GM12878 (cell line): ENCODE data around the gene SYNGR3. TPM values are rescaled to one million over a fixed set of nuclear protein-coding genes. Genes with fewer than 3 reads are reported as not detected.

Experiments
- ATAC-seq: fragments of 200-7000 bp; cut with Tn5 transposase; 3 replicates; pipeline ENCODE4 v1.9.1; 2020; ENCODE audit warnings: mild to moderate bottlenecking, moderate library complexity
- BruUV-seq: library from RNA; stranded (reverse); fragments of 400-500 nt; replicated peaks from 2 replicates; lab custom pipeline; 2021; lab: Mats Ljungman, UMichigan
- CTCF ChIA-PET: fragments of 300-600 bp; sonication (Branson Sonifier 250); formaldehyde crosslinking; extraction: SDS; loops from one replicate; lab custom pipeline; 2021; ENCODE audit warnings: inconsistent platforms; lab: Yijun Ruan, JAX
- POLR2A ChIA-PET: fragments of 350-600 bp; formaldehyde crosslinking; extraction: SDS; loops from one replicate; lab custom pipeline; 2021; ENCODE audit warnings: inconsistent platforms; lab: Charles Lee
- RAD21 ChIA-PET: fragments of 300-600 bp; sonication (Branson Sonifier 250); formaldehyde crosslinking; loops from one replicate; lab custom pipeline; 2023; ENCODE audit warnings: antibody characterized with exemption; ENCODE audit not compliant: unreplicated experiment; lab: Charles Lee
- SMC1A ChIA-PET: fragments of 300-600 bp; sonication (Branson Sonifier 250); formaldehyde crosslinking; loops from one replicate; lab custom pipeline; 2023; ENCODE audit not compliant: unreplicated experiment, uncharacterized antibody; lab: Charles Lee
- DNase-seq: peaks from one replicate; pipeline ENCODE4 v3.0.0-alpha.2; 2011; ENCODE audit warnings: low read depth, low spot score
- FAIRE-seq: peaks from 3 replicates; lab custom pipeline; 2011; peaks lifted over from hg19 to GRCh38; lab: Jason Lieb, UNC
- H2AFZ ChIP-seq: 2 replicates; pipeline ENCODE4 v1.6.0; 2011; ENCODE audit warnings: low read depth, low read length, control low read depth; ENCODE audit not compliant: control insufficient read depth
- H3K27ac ChIP-seq: 2 replicates; pipeline ENCODE4 v1.5.1; 2011; ENCODE audit warnings: control low read depth; ENCODE audit not compliant: control insufficient read depth, insufficient read depth
- H3K27me3 ChIP-seq, 2 experiments: replicated peaks in 1 of 2; 2 replicates each; pipeline versions ENCODE4 v1.6.0 to v1.6.1; 2011; ENCODE audit warnings: low read length in 1 of 2; ENCODE audit not compliant: control insufficient read depth in 2 of 2, insufficient read depth in 2 of 2
- H3K36me3 ChIP-seq, 2 experiments: 2 replicates each; pipeline ENCODE4 v1.5.1; 2011; ENCODE audit warnings: low read length in 1 of 2; ENCODE audit not compliant: control insufficient read depth in 2 of 2, insufficient read depth in 2 of 2
- H3K4me1 ChIP-seq: 2 replicates; pipeline ENCODE4 v1.6.1; 2011; ENCODE audit warnings: mild to moderate bottlenecking, low read length, moderate library complexity, mixed read lengths; ENCODE audit not compliant: control insufficient read depth, insufficient read depth
- H3K4me2 ChIP-seq: 2 replicates; pipeline ENCODE4 v1.6.0; 2011; ENCODE audit warnings: control low read depth; ENCODE audit not compliant: control insufficient read depth, insufficient read depth
- H3K4me3 ChIP-seq: fragments of 200-600 bp; sonication (generic); 2 replicates; pipeline ENCODE4 v1.5.1; 2016
- H3K79me2 ChIP-seq: 2 replicates; pipeline ENCODE4 v1.6.0; 2011; ENCODE audit warnings: low read length; ENCODE audit not compliant: control insufficient read depth, insufficient read depth
- H3K9ac ChIP-seq: 2 replicates; pipeline ENCODE4 v1.8.0; 2011; ENCODE audit warnings: low read length, control low read depth, mixed read lengths; ENCODE audit not compliant: control insufficient read depth, insufficient read depth
- H3K9me3 ChIP-seq: replicated peaks from 3 replicates; pipeline ENCODE4 v1.5.1; 2011; ENCODE audit warnings: mild to moderate bottlenecking, low read length; ENCODE audit not compliant: control insufficient read depth, insufficient read depth
- H4K20me1 ChIP-seq: 2 replicates; pipeline ENCODE4 v1.6.0; 2011; ENCODE audit not compliant: control insufficient read depth, insufficient read depth
- EZH2 ChIP-seq: IDR thresholded peaks from 2 replicates; pipeline ENCODE4 v1.6.1; 2012; ENCODE audit warnings: low read depth, mild to moderate bottlenecking, control low read depth, inconsistent platforms, low read length, borderline replicate concordance; ENCODE audit not compliant: control insufficient read depth
- NFYB ChIP-seq: IDR thresholded peaks from 2 replicates; pipeline ENCODE4 v1.6.1; 2011; ENCODE audit warnings: low read depth, mild to moderate bottlenecking, low read length, improper control_type of control experiment, moderate library complexity; ENCODE audit not compliant: insufficient read depth
- RAD21 ChIP-seq: IDR thresholded peaks from 2 replicates; pipeline ENCODE4 v1.6.1; 2011; ENCODE audit warnings: mild to moderate bottlenecking, low read depth, low read length, moderate library complexity; ENCODE audit not compliant: insufficient read depth
- WGBS: methylation state at CpG from one replicate; pipeline ENCODE4 v1.1.6; 2016; ENCODE audit warnings: low lambda C conversion rate; ENCODE audit not compliant: insufficient replicate concordance, insufficient coverage; ENCODE audit errors: missing lambda C conversion rate; 5-methylcytosine and 5-hydroxymethylcytosine counted together
- in situ Hi-C: fragments of 300-500 bp; cut with MboI; formaldehyde crosslinking; loops from 9 replicates; pipeline ENCODE4 v1.14.3; 2018; ENCODE audit warnings: mixed read lengths
- intact Hi-C: fragments of 100-400 bp; cut with micrococcal nuclease; formaldehyde crosslinking; loops from one replicate; pipeline ENCODE4 v1.14.2; 2022; ENCODE audit not compliant: unreplicated experiment
- polyA plus RNA-seq, 11 experiments: library from polyadenylated mRNA; depleted of rRNA in 4 of 11; unstranded in 6 of 11; stranded (reverse) in 5 of 11; fragments of >200 nt; fragmentation: Nextera tagmentation in 4 of 11; fragmentation: Illumina TruSeq in 1 of 11; extraction: Ambion mirVana in 4 of 11; extraction: Trizol in 1 of 11; gene quantifications; 1 replicate in 1 of 11; 2 replicates in 10 of 11; pipeline versions ENCODE4 v1.2.1 to v1.2.3, GENCODE V29; 2011 to 2016; ENCODE audit warnings: inconsistent platforms in 2 of 11, missing spikeins in 2 of 11, low read depth in 1 of 11
- total RNA-seq, 4 experiments: library from RNA; depleted of rRNA in 3 of 4; stranded (reverse); fragments of >200 nt in 3 of 4; fragmentation: Illumina TruSeq in 1 of 4; extraction: Trizol in 1 of 4; gene quantifications; 2 replicates each; pipeline versions ENCODE4 v1.2.1 to v1.2.3, GENCODE V29; 2013 to 2021
- TF ChIP-seq, protein P1 (sequence below), 3 experiments: IDR thresholded peaks in 2 of 3; conservative IDR thresholded peaks in 1 of 3; 2 replicates each; pipeline ENCODE4 v1.5.1; 2011; ENCODE audit warnings: low read depth in 3 of 3, low read length in 3 of 3, mild to moderate bottlenecking in 3 of 3, control low read depth in 2 of 3, moderate library complexity in 2 of 3, inconsistent platforms in 1 of 3, mixed read lengths in 1 of 3; ENCODE audit not compliant: control insufficient read depth in 2 of 3, insufficient read depth in 1 of 3; ENCODE audit errors: extremely low read depth in 1 of 3
- TF ChIP-seq, protein P2 (sequence below): fragments of 150-350 bp; IDR thresholded peaks from 2 replicates; pipeline ENCODE4 v1.6.1; 2016; ENCODE audit warnings: low read depth, low read length
- TF ChIP-seq, protein P3 (sequence below): IDR thresholded peaks from 2 replicates; pipeline ENCODE4 v1.6.1; 2011; ENCODE audit warnings: borderline replicate concordance, low read depth, mild to moderate bottlenecking, moderate library complexity, low read length; ENCODE audit not compliant: insufficient read depth, poor library complexity, severe bottlenecking

Gene SYNGR3
- total and polyA plus RNA-seq, 10 of the 15 experiments (the other 5 are each of a cell fraction or from before 2014, with no cell fraction given), result 1.2 to 18.1 (median 6.6) TPM

DNA sequence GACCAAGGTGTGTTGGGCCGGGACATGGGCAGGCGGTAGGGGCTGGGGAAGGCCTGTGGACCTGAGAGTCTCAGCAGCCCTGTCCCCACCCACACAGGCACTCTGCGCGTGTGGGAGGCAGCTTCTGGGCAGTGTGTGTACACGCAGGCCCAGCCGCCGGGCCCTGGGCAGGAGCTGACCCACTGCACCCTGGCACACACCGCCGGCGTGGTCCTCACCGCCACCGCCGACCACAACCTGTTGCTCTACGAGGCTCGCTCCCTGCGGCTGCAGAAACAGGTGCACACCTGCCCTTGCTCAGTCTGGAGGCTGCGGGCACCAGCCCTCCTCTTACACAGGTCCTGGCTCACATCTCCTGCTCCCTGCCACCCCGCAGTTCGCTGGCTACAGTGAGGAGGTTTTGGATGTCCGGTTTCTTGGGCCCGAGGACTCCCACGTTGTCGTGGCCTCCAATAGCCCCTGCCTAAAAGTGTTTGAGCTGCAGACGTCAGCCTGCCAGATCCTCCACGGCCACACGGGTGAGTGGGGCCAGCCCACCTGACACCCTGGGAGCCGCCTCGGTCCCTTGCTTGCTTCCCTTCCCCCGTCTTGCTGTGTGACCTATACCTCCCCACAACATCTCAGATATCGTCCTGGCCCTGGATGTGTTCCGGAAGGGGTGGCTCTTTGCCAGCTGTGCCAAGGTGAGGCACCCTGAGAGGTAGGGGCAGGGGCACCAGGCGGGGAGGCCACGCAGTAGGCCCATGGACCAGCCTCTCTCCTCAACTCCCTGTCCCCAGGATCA lies 14.1 kb upstream of the SYNGR3 start (continued):
- TF ChIP-seq, protein P1, sequence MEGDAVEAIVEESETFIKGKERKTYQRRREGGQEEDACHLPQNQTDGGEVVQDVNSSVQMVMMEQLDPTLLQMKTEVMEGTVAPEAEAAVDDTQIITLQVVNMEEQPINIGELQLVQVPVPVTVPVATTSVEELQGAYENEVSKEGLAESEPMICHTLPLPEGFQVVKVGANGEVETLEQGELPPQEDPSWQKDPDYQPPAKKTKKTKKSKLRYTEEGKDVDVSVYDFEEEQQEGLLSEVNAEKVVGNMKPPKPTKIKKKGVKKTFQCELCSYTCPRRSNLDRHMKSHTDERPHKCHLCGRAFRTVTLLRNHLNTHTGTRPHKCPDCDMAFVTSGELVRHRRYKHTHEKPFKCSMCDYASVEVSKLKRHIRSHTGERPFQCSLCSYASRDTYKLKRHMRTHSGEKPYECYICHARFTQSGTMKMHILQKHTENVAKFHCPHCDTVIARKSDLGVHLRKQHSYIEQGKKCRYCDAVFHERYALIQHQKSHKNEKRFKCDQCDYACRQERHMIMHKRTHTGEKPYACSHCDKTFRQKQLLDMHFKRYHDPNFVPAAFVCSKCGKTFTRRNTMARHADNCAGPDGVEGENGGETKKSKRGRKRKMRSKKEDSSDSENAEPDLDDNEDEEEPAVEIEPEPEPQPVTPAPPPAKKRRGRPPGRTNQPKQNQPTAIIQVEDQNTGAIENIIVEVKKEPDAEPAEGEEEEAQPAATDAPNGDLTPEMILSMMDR (IDR thresholded peaks at IDR 0.05 in 2 of 3, conservative IDR thresholded peaks at IDR 0.05 in 1 of 3; ENCODE audit: control insufficient read depth in 2 of 3, extremely low read depth in 1 of 3, insufficient read depth in 1 of 3, low read depth in 3 of 3, low read length in 3 of 3), result no peak
- no peak for TF ChIP-seq RAD21
- TF ChIP-seq, protein P2, sequence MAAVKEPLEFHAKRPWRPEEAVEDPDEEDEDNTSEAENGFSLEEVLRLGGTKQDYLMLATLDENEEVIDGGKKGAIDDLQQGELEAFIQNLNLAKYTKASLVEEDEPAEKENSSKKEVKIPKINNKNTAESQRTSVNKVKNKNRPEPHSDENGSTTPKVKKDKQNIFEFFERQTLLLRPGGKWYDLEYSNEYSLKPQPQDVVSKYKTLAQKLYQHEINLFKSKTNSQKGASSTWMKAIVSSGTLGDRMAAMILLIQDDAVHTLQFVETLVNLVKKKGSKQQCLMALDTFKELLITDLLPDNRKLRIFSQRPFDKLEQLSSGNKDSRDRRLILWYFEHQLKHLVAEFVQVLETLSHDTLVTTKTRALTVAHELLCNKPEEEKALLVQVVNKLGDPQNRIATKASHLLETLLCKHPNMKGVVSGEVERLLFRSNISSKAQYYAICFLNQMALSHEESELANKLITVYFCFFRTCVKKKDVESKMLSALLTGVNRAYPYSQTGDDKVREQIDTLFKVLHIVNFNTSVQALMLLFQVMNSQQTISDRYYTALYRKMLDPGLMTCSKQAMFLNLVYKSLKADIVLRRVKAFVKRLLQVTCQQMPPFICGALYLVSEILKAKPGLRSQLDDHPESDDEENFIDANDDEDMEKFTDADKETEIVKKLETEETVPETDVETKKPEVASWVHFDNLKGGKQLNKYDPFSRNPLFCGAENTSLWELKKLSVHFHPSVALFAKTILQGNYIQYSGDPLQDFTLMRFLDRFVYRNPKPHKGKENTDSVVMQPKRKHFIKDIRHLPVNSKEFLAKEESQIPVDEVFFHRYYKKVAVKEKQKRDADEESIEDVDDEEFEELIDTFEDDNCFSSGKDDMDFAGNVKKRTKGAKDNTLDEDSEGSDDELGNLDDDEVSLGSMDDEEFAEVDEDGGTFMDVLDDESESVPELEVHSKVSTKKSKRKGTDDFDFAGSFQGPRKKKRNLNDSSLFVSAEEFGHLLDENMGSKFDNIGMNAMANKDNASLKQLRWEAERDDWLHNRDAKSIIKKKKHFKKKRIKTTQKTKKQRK, result no peak
- no peak for TF ChIP-seq NFYB
- TF ChIP-seq, all 136 proteins: peak for 0

DNA sequence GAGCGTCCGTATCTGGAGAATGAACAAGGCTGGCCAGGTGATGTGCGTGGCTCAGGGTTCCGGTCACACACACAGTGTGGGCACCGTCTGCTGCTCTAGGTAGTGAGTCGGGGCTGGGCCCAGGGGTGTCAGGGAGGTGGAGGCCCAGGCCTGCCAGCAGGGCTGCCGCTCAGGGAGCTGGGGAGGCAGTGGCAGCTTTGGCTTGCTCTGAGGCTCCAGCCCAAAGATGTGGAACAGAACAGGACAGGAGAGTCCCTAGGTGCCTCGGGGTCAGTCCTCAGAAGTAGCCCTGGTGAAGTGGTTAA lies 13.6 kb upstream of the SYNGR3 start:
- ChIA-PET SMC1A (no interaction called here), CTCF (no interaction called here)
- no peaks in the 10 kb centered on the region for H3K9me3 ChIP-seq
- DNase-seq, result no peak
- intact Hi-C loops, result no loop called here
- FAIRE-seq, result no peak
- no peak overlapping the region for H2AFZ ChIP-seq
- no peak overlapping the region for H3K9ac ChIP-seq
- peaks cover 5% of the 10 kb centered on the region for H3K4me1 ChIP-seq
- 0 out of 4 replicates have a peak, but pooled peaks cover 0 to 2% of the 10 kb centered on the region in 2 experiments for H3K27me3 ChIP-seq
- H3K4me2 ChIP-seq, result no peak overlapping the region
- TF ChIP-seq, protein P3, sequence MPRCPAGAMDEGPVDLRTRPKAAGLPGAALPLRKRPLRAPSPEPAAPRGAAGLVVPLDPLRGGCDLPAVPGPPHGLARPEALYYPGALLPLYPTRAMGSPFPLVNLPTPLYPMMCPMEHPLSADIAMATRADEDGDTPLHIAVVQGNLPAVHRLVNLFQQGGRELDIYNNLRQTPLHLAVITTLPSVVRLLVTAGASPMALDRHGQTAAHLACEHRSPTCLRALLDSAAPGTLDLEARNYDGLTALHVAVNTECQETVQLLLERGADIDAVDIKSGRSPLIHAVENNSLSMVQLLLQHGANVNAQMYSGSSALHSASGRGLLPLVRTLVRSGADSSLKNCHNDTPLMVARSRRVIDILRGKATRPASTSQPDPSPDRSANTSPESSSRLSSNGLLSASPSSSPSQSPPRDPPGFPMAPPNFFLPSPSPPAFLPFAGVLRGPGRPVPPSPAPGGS, result no peak
- TF ChIP-seq EZH2, result no peak
- TF ChIP-seq, all 136 proteins: peak for 0
- Histone ChIP-seq H3K79me2 (peaks cover 20% of the 10 kb centered on the region), H3K36me3 (peaks cover 0 to 36% of the 10 kb centered on the region in 2 experiments; a peak in 3 of 4 replicates), H4K20me1 (no peaks in the 10 kb centered on the region), H3K4me3 (no peak overlapping the region), H3K27ac (no peak overlapping the region)
- POLR2A ChIA-PET, result no interaction called here
- WGBS, result 98% methylated on average over 8 of the region's 8 CpGs
- in situ Hi-C loops, result no loop called here
- no peak for ATAC-seq
- BruUV-seq, result no TSS peak
- RAD21 ChIA-PET, result no interaction called here
